BLaER1 treated with 17β-estradiol and CSF1 and Interleukin-3, amounts not matched to agents 10 nM and 100 nM (cell line): ENCODE results near the gene INTS11.

ENCODE experiments used
- H3K27ac ChIP-seq, 11 experiments: shearing (Covaris generic); formaldehyde crosslinking; 2 replicates each; pipeline ENCODE4 v1.8.1; 2022
- H3K27me3 ChIP-seq, 11 experiments: shearing (Covaris generic); formaldehyde crosslinking; 2 replicates each; pipeline ENCODE4 v1.8.1; 2022
- H3K36me3 ChIP-seq, 11 experiments: shearing (Covaris generic); formaldehyde crosslinking; 2 replicates each; pipeline ENCODE4 v1.8.1; 2022
- H3K4me1 ChIP-seq, 10 experiments: shearing (Covaris generic); formaldehyde crosslinking; 2 replicates each; pipeline ENCODE4 v1.8.1; 2022
- H3K4me2 ChIP-seq, 11 experiments: shearing (Covaris generic); formaldehyde crosslinking; 2 replicates each; pipeline ENCODE4 v1.8.1; 2022
- H3K4me3 ChIP-seq, 10 experiments: shearing (Covaris generic); formaldehyde crosslinking; 2 replicates each; pipeline ENCODE4 v1.8.1; 2022
- H3K9ac ChIP-seq, 11 experiments: shearing (Covaris generic); formaldehyde crosslinking; 2 replicates each; pipeline ENCODE4 v1.8.1; 2022
- H3K9me3 ChIP-seq, 11 experiments: shearing (Covaris generic); formaldehyde crosslinking; replicated peaks in 1 of 11; 2 replicates each; pipeline ENCODE4 v1.8.1; 2022
- H4K20me1 ChIP-seq, 11 experiments: shearing (Covaris generic); formaldehyde crosslinking; 2 replicates each; pipeline ENCODE4 v1.8.1; 2022
- Cebpa-rat ChIP-seq, 11 experiments: shearing (Covaris generic); IDR thresholded peaks; 2 replicates each; pipeline ENCODE4 v1.8.1; 2022

Gene INTS11

DNA sequence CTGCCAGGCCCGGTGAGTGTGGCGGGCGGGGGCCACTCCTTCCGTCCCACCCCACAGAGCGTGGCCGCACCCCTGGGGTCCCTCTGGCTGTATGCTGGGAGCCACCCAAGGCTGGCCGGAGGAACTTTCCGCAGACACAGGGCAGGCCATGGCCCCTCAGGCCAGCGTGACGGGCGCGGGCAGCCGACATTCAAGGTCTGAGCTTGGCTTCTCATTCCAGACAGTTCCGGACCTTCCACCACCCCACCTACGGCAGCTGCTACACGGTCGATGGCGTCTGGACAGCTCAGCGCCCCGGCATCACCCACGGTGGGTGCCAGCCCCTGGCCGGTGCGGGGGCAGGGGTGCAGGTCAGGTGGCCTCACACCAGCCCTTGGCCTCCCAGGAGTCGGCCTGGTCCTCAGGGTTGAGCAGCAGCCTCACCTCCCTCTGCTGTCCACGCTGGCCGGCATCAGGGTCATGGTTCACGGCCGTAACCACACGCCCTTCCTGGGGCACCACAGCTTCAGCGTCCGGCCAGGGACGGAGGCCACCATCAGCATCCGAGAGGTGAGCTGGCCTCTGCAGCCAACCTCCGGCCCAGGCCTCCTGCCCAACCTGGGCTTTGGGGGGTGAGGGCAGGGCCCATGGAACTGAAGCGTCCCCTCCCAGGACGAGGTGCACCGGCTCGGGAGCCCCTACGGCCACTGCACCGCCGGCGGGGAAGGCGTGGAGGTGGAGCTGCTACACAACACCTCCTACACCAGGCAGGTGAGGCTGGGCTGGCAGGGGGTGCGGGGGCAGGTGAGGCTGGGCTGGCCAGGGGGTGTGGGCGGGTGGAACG lies 37.0 kb downstream of the INTS11 start:
- H3K4me3 ChIP-seq: no peak overlapping the region
- no peaks in the 10 kb centered on the region for H3K27me3 ChIP-seq
- H4K20me1 ChIP-seq: peaks cover 0 to 54% (median 15%) of the 10 kb centered on the region in 11 experiments; a peak in 17 of 22 replicates
- no peak for TF ChIP-seq Cebpa-rat (IDR thresholded peaks at IDR 0.05)
- H3K27ac ChIP-seq: no peak overlapping the region
- H3K9me3 ChIP-seq: no peaks in the 10 kb centered on the region
- H3K9ac ChIP-seq: no peak overlapping the region
- H3K36me3 ChIP-seq: no peaks in the 10 kb centered on the region
- H3K4me2 ChIP-seq: no peak overlapping the region
- H3K4me1 ChIP-seq: peaks cover 0 to 34% (median 13%) of the 10 kb centered on the region in 10 experiments; a peak in 13 of 20 replicates

GRCh38 chr1:1286313-1287261 lies 37.9 kb downstream of the INTS11 start:
- no peaks in the 10 kb centered on the region for H3K27me3 ChIP-seq
- H3K9ac ChIP-seq: no peak overlapping the region
- 0 out of 22 replicates have a peak overlapping the region, but pooled peaks of 1 of the 11 experiments have one; percentile 4 for H3K4me2 ChIP-seq
- no peak overlapping the region for H3K4me3 ChIP-seq
- H4K20me1 ChIP-seq: peaks cover 0 to 45% (median 7%) of the 10 kb centered on the region in 11 experiments; a peak in 13 of 22 replicates
- H3K36me3 ChIP-seq: no peaks in the 10 kb centered on the region
- peaks cover 0 to 26% (median 11%) of the 10 kb centered on the region in 10 experiments; a peak in 13 of 20 replicates for H3K4me1 ChIP-seq
- no peaks in the 10 kb centered on the region for H3K9me3 ChIP-seq
- no peak for TF ChIP-seq Cebpa-rat (IDR thresholded peaks at IDR 0.05)
- no peak overlapping the region for H3K27ac ChIP-seq

DNA sequence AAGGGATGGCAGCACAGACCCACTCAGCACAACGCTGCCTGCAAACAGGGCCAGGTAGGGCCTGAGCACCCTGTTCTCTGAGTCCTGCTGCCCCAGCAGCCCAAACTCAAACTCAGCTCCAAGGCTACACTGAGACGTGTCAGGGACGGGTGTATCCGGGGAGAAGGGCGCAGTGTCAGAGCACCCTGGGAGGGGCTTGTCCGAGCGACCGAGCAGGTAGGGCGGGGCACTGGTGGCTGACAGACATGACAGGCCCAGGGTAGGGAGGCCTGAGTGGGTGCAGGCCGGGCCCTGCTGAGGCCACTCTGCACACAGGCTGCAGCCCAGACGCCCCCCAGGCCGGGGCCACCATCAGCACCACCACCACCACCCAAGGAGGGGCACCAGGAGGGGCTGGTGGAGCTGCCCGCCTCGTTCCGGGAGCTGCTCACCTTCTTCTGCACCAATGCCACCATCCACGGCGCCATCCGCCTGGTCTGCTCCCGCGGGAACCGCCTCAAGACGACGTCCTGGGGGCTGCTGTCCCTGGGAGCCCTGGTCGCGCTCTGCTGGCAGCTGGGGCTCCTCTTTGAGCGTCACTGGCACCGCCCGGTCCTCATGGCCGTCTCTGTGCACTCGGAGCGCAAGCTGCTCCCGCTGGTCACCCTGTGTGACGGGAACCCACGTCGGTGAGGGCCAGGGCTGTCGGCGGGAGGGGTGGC lies 38.7 kb downstream of the INTS11 start:
- Histone ChIP-seq H3K9ac (no peak overlapping the region), H3K27me3 (no peaks in the 10 kb centered on the region), H3K4me2 (peak overlapping the region in 2 of 11 experiments; percentile 4 to 15; a peak in 1 of 22 replicates), H3K4me1 (peaks cover 0 to 17% (median 4%) of the 10 kb centered on the region in 10 experiments; a peak in 7 of 20 replicates), H3K4me3 (no peak overlapping the region), H4K20me1 (peaks cover 0 to 42% (median 0%) of the 10 kb centered on the region in 11 experiments; a peak in 3 of 22 replicates), H3K27ac (no peak overlapping the region), H3K9me3 (no peaks in the 10 kb centered on the region), H3K36me3 (no peaks in the 10 kb centered on the region)
- TF ChIP-seq Cebpa-rat (IDR thresholded peaks at IDR 0.05): no peak

GRCh38 chr1:1285102-1285571 lies 39.3 kb downstream of the INTS11 start:
- Histone ChIP-seq H3K27me3 (no peaks in the 10 kb centered on the region), H3K27ac (no peak overlapping the region), H4K20me1 (peaks cover 0 to 39% (median 0%) of the 10 kb centered on the region in 11 experiments; a peak in 2 of 22 replicates), H3K36me3 (no peaks in the 10 kb centered on the region), H3K4me2 (no peak overlapping the region), H3K4me1 (peaks cover 0 to 15% (median 2%) of the 10 kb centered on the region in 10 experiments; a peak in 5 of 20 replicates), H3K9me3 (no peaks in the 10 kb centered on the region), H3K4me3 (no peak overlapping the region), H3K9ac (no peak overlapping the region)
- no peak for TF ChIP-seq Cebpa-rat (IDR thresholded peaks at IDR 0.05)

GRCh38 chr1:1284221-1285101 lies 40.0 kb downstream of the INTS11 start:
- H3K4me1 ChIP-seq: peaks cover 0 to 15% (median 2%) of the 10 kb centered on the region in 10 experiments; a peak in 5 of 20 replicates
- no peaks in the 10 kb centered on the region for H3K36me3 ChIP-seq
- no peak overlapping the region for H3K4me2 ChIP-seq
- peaks cover 0 to 39% (median 0%) of the 10 kb centered on the region in 11 experiments; a peak in 2 of 22 replicates for H4K20me1 ChIP-seq
- no peaks in the 10 kb centered on the region for H3K27me3 ChIP-seq
- no peak overlapping the region for H3K4me3 ChIP-seq
- no peak overlapping the region for H3K27ac ChIP-seq
- H3K9ac ChIP-seq: no peak overlapping the region
- no peaks in the 10 kb centered on the region for H3K9me3 ChIP-seq
- no peak for TF ChIP-seq Cebpa-rat (IDR thresholded peaks at IDR 0.05)

GRCh38 chr1:1283821-1284220 lies 40.6 kb downstream of the INTS11 start:
- no peak overlapping the region for H3K9ac ChIP-seq
- no peaks in the 10 kb centered on the region for H3K36me3 ChIP-seq
- no peak overlapping the region for H3K27ac ChIP-seq
- peak overlapping the region in 1 of 11 experiments; percentile 15; a peak in 2 of 22 replicates for H3K4me2 ChIP-seq
- peaks cover 0 to 39% (median 0%) of the 10 kb centered on the region in 11 experiments; a peak in 2 of 22 replicates for H4K20me1 ChIP-seq
- no peak overlapping the region for H3K4me3 ChIP-seq
- peaks cover 0 to 15% (median 2%) of the 10 kb centered on the region in 10 experiments; a peak in 5 of 20 replicates for H3K4me1 ChIP-seq
- H3K9me3 ChIP-seq: no peaks in the 10 kb centered on the region
- TF ChIP-seq Cebpa-rat (IDR thresholded peaks at IDR 0.05): no peak
- no peaks in the 10 kb centered on the region for H3K27me3 ChIP-seq

GRCh38 chr1:1282998-1283397 lies 41.5 kb downstream of the INTS11 start:
- Histone ChIP-seq H3K4me1 (peaks cover 0 to 15% (median 2%) of the 10 kb centered on the region in 10 experiments; a peak in 5 of 20 replicates), H3K9me3 (no peaks in the 10 kb centered on the region), H3K27me3 (no peaks in the 10 kb centered on the region), H3K9ac (no peak overlapping the region), H3K36me3 (no peaks in the 10 kb centered on the region), H3K27ac (no peak overlapping the region), H4K20me1 (peaks cover 0 to 39% (median 0%) of the 10 kb centered on the region in 11 experiments; a peak in 2 of 22 replicates), H3K4me2 (no peak overlapping the region), H3K4me3 (no peak overlapping the region)
- TF ChIP-seq Cebpa-rat (IDR thresholded peaks at IDR 0.05): no peak
